HepG2 (cell line): Measurements from ENCODE around the gene IRS4. TPM values are rescaled to one million over a fixed set of nuclear protein-coding genes. Genes with fewer than 3 reads are reported as not detected.

Source experiments
- KMT2A ChIP-seq: sonication (generic); formaldehyde crosslinking; IDR thresholded peaks from 2 replicates; pipeline ENCODE4 v1.4.0; 2020; ENCODE audit warnings: missing genetic modification reagents
- PRDM10 ChIP-seq: sonication (generic); formaldehyde crosslinking; IDR thresholded peaks from 2 replicates; pipeline ENCODE4 v1.4.0; 2020; ENCODE audit warnings: low read depth, missing genetic modification reagents
- TOPORS ChIP-seq: sonication (generic); formaldehyde crosslinking; IDR thresholded peaks from 2 replicates; pipeline ENCODE4 v1.8.0; 2023; ENCODE audit warnings: mild to moderate bottlenecking, missing genetic modification reagents
- ZBTB10 ChIP-seq: sonication (generic); formaldehyde crosslinking; IDR thresholded peaks from 2 replicates; pipeline ENCODE4 v1.4.0; 2020; ENCODE audit warnings: missing genetic modification reagents, borderline replicate concordance
- ZBTB43 ChIP-seq: sonication (generic); formaldehyde crosslinking; conservative IDR thresholded peaks from 2 replicates; pipeline ENCODE4 v1.4.0; 2020; ENCODE audit warnings: missing genetic modification reagents
- ZIK1 ChIP-seq: sonication (generic); formaldehyde crosslinking; IDR thresholded peaks from 2 replicates; pipeline ENCODE4 v1.5.0; 2020; ENCODE audit warnings: mild to moderate bottlenecking, low read depth, missing genetic modification reagents, borderline replicate concordance
- ZNF589 ChIP-seq: sonication (generic); formaldehyde crosslinking; conservative IDR thresholded peaks from 2 replicates; pipeline ENCODE4 v1.8.0; 2022; ENCODE audit warnings: mild to moderate bottlenecking, moderate library complexity, missing genetic modification reagents
- ZNF646 ChIP-seq: sonication (generic); formaldehyde crosslinking; IDR thresholded peaks from 2 replicates; pipeline ENCODE4 v1.9.0; 2021; ENCODE audit warnings: mild to moderate bottlenecking, missing genetic modification reagents
- polyA plus RNA-seq, 8 experiments: library from polyadenylated mRNA; depleted of rRNA in 3 of 8; stranded (reverse) in 7 of 8; unstranded in 1 of 8; fragments of >200 nt; fragmentation: Illumina TruSeq in 4 of 8; extraction: Trizol in 4 of 8; gene quantifications; 2 replicates each; pipeline versions ENCODE4 v1.2.1 to v1.2.3, GENCODE V29; 2011 to 2016; ENCODE audit warnings: low read depth in 4 of 8, missing spikeins in 1 of 8, mixed read lengths in 1 of 8; ENCODE audit not compliant: insufficient read depth in 1 of 8
- total RNA-seq, 5 experiments: library from RNA; depleted of rRNA; stranded (reverse); fragments of >200 nt; fragmentation: Illumina TruSeq; extraction: Trizol; gene quantifications; 2 replicates each; pipeline ENCODE4 v1.2.3, GENCODE V29; 2016; ENCODE audit warnings: low read depth in 1 of 5

The IRS4 gene
- total and polyA plus RNA-seq, 2 of the 13 experiments (the other 11 are each of a cell fraction or from before 2014, with no cell fraction given): not detected

GRCh38 chrX:108712886-108713285 lies 23.5 kb downstream of the IRS4 start (continued):
- TF ChIP-seq ZBTB10 (CRISPR knock-in tag) (no peak), ZNF646 (no peak), KMT2A (CRISPR knock-in tag) (no peak), ZNF589 (CRISPR knock-in tag) (no peak), PRDM10 (CRISPR knock-in tag) (no peak), ZIK1 (no peak), TOPORS (no peak), ZBTB43 (CRISPR knock-in tag) (no peak)
